Colon (tissue), 2 donors: ENCODE results near the gene NUDT19.
"Not testable (repeated sequence)": the region's sequence is repeated elsewhere in the genome, so short reads cannot be mapped to it uniquely, and the experiment has no call there.

Source experiments
- FAIRE-seq: peaks from 2 replicates; lab custom pipeline; 2012; peaks lifted over from hg19 to GRCh38; lab: Jason Lieb, UNC
- donor health status: control.
- donor health status: control.

NUDT19 gene

DNA sequence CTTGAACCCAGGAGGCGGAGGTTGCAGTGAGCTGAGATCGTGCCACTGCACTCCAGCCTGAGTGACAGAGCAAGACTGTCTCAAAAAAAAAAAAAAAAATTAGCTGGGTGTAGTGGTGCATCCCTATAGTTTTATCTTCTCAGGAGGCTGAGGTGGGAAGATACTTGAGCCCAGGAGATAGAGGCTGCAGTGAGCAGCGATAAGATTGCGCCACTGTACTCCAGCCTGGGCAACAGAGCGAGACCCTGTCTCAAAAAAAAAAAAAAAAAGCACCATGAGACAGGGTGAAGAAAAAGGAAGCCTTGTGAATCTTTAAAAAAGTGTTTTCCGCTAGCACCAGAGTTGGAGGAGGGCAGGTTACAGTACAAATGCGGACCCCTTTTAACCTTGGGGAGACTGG, 24.6 kb downstream of the NUDT19 start:
- FAIRE-seq, result not testable (repeated sequence)

DNA sequence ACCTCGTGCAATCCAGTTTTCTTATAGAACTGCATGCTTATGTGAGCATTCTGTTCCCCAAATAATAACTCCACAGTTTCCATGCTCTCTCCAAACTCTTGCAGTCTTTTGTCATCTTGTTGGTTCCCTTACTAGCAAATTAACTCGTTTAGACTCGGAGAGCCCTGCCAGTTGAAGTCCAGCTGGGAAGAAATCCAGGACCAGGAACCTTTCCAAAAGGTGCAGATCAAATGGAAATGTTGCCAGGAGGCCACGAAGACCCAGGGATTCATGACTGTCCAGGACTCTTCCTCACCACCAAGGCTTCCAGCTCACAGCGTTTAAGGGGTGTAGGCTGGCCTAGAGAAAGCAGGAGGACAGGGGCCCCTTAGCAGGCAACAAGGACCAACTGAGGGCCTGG, 25.9 kb downstream of the NUDT19 start:
- no peak for FAIRE-seq

DNA sequence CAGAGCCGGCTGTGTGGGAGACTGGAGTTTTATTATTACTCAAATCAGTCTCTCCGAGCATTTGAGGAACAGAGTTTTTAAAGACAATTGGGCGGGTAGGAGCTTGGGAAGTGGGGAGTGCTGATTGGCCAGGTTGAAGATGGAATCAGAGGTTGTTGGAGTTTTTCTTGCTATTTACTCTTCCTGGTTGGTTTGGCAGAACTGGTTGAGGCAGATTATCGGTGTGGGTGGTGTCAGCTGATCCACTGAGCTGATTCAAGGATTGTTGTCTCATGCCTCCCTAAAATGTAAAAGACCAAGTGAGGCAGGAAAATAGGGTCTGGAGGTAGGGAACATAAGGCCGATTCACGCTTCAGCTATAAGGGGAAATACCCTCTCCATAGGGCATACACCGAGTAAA, 26.7 kb downstream of the NUDT19 start:
- FAIRE-seq, result no peak

DNA sequence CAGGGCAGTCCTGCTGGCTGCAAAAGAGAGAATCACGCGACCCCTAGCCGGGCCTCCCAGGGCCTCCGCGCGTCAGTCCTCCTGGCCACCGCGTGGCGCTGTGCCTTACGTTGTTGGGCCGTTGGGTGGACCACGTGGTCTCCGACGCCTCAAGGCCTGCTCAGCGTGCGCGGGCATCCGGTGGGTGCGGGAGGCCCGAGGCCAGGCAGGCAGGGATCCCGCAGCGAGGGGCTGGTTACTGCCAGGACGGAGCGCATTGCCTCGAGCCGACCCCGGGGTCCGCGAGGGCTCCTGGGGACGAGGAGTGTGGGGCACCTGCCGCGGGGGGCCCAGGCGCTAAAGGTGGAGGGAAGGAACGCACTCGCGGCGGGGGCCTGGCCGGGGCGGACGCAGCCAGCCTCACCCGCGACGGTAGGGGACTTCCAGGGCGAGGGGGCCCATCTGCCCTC, 28.0 kb downstream of the NUDT19 start, which contains the start of gene TDRD12:
TDRD12 (plus strand) TSS at position 157 of the 449 bp plus-strand sequence. CDS start 306 bp downstream, outside the sequence.
- no peak for FAIRE-seq

DNA sequence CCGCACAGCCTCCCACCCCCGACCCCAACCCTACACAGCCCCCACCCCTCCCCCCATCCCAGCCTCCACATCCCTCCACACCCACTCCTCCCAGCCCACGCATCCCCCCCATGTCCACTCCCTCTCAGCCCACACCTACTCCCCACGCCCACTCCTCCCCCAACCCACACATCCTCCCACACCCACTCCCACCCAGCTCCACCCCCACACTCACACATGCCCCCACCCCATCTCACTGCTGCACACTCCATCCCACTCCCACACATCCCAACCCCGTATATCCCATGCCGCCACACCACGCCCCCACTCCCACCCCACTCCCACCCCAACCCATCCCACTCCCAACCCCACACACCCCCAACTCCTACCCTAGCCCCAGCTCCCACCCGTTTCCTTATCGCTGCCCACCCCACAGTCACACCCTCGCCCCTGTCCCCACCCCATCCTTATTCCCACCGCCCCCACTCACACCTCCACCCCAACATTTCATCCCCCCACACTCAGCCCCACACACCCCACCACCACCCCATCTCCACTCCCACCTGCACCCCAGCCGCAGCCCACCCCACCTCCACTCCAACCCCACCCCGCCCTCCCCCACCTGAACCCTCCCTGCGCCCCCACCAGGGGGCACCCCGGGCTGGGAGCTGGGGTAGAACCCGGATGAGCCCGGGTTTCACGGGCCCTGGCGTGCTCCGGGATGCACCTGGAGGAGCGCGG, 28.8 kb downstream of the NUDT19 start:
- no peak for FAIRE-seq

DNA sequence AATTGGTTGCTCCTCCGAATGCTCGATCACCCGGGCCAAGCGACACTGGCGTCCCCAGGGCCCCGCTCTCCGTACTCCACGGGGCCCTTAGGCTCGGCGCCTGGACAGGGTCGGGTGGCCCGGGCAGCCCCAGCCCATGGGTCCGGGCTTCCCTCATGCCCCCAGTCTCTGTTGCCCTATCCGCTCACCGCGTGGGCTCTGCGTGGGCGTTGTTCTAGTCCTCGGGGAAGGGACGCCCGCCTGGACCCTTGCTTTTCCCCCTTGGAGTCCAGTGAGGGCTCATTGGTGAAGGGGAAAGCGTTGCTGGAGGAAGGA, 29.3 kb downstream of the NUDT19 start:
- FAIRE-seq, result no peak

DNA sequence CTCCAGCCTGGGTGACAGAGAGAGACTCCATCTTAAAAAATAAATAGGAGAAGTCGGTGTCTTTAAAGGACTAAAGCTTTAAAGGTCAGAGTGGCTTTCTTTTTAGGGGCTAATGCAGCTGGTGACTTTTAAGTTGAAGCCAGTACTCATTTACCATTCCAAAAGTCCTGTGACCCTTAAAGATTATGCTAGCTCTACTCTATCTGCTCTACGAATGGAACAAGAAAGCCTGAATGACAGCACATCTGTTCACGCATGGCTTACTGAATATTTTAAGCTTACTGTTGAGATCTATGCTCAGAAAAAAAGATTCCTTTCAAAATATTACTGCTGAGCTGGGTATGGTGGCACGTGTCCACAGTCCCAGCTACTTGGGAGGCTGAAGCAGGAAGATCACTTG, 44.3 kb downstream of the NUDT19 start:
- no peak for FAIRE-seq

DNA sequence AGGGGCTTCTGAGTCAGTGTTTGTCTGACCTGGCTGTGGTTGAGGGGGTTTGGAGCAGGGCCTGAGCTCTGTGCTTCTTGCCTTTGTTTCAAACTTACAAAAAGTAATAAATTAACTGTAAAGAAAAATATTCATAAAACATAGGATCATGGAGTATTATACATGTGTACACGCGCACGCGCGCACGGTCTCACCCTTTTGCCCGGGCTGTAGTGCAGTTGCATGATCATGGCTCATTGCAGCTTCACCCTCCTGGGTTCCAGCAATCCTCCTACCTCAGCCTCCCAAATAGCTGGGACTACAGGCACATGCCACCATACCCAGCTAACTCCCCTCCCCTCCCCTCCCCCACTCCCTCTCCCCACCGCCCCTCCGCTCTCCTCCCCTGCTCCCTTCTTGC, 51.4 kb downstream of the NUDT19 start:
- no peak for FAIRE-seq

DNA sequence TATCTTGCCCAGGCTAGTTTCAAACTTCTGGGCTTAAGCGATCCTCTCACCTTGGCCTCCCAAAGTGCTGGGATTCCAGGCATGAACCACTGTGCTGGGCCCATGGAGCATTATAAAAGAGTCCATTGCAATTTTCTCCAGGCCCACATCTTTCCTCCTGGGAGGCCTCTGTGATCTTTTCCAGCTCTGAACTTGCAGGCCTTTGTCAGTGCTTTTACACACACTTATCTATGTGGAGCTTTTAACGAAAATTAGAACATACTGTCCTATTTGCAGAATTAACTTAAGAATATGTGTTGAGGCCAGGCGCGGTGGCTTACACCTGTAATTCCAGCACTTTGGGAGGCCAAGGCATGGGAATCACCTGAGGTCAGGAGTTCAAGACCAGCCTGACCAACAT, 51.8 kb downstream of the NUDT19 start:
- FAIRE-seq, result no peak

DNA sequence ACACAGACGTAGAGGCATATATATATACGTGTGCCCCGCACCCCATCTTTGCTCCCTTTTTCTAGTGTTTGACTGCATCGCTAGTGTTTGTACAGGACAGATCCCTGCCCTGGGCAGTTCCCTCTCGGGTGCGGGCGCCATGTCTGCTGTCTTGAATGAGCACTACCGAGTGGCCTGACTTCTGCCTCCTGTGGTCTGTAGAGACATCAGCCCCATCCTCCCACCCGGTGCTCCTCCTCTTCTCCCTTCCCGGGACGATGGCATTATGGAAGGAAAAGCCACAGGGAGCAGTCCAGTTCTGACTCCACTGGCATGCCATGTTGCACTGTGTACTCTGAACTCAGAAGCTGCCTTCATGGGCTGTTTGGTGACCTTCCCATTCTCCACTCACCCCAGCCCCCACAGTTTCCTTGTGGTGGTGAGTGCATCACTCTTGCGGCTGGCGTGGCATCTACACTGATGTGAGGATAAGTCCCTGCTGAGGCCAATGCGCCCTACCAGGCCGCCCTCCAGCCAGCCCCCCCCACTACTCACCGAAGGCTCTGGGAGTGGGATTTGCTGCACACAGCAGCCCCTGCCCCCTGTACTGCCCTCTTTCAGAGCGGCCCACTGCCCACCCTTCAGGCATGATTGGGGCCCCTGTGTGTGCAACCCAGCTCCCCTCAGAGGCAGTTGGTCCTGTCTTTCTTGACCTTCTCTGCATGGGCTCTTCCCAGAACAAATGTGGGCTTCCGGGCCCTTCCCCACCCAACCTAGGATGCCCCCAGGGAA, 53.1 kb downstream of the NUDT19 start:
- FAIRE-seq, result no peak

DNA sequence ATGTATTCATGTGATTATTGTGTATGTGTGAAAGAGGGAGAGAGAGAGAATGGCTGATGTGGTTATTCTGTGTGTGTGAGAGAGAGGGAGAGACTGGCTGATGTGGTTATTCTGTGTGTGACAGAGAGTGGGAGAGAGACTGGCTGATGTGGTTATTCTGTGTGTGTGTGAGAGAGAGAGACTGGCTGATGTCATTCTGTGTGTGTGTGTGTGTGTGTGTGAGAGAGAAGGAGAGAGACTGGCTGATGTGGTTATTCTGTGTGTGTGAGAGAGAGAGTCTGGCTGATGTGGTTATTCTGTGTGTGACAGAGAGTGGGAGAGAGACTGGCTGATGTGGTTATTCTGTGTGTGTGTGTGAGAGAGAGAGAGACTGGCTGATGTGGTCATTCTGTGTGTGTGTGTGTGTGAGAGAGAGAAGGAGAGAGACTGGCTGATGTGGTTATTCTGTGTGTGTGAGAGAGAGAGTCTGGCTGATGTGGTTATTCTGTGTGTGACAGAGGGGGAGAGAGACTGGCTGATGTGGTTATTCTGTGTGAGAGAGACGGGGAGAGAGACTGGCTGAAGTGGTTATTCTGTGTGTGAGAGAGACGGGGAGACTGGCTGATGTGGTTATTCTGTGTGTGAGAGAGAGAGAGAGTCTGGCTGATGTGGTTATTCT, 54.1 kb downstream of the NUDT19 start:
- not testable (repeated sequence) for FAIRE-seq

DNA sequence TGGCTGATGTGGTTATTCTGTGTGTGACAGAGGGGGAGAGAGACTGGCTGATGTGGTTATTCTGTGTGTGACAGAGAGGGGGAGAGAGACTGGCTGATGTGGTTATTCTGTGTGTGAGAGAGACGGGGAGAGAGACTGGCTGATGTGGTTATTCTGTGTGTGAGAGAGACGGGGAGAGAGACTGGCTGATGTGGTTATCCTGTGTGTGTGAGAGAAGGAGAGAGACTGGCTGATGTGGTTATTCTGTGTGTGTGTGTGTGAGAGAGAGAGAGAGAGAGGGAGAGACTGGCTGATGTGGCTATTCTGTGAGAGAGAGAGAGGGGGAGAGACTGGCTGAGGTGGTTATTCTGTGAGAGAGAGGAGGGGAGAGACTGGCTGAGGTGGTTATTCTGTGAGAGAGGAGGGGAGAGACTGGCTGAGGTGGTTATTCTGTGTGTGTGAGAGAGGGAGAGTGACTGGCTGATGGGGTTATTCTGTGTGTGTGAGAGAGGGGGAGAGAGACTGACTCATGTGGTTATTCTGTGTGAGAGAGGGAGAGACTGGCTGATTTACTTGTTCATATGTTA, 55.1 kb downstream of the NUDT19 start:
- FAIRE-seq, result not testable (repeated sequence)

DNA sequence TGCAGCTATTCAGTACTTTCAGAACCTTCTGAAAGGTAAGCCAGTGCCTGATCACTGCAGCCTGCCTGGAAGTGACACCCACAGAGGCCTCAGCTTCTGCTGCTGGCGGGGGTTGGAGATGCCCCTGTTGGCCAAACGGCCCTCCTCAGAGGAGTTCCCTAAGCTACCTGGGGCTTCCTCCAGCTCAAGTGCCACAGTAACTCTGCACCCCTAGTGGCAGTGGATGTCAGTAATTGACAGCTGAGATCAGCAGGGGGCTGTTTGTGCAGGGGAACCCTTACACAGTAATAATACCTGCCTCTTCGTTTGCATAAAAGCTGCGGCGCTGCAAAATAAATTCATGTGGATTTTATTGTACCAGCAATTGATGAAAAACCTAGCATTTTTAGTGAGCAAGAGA, 56.9 kb downstream of the NUDT19 start:
- no peak for FAIRE-seq

DNA sequence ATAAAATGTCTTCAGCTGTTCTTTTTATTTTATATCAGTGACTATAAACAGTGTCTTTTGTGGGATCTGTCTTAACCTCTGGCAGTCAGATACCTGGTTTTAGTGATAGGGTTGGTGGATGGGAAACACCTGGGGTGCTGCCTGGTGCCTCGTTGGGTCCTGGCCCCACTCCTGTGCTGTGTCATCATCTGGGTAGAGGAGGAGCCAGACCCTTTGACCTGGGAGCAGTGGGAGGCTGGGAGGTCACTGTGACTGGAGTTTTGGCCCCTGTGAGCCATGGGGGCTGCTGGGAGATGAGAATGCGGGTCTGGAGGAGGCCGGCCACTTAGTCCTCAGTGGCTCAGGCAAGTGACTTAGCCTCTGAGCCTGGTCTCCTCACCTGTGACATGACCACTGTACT, 57.3 kb downstream of the NUDT19 start:
- FAIRE-seq, result no peak

DNA sequence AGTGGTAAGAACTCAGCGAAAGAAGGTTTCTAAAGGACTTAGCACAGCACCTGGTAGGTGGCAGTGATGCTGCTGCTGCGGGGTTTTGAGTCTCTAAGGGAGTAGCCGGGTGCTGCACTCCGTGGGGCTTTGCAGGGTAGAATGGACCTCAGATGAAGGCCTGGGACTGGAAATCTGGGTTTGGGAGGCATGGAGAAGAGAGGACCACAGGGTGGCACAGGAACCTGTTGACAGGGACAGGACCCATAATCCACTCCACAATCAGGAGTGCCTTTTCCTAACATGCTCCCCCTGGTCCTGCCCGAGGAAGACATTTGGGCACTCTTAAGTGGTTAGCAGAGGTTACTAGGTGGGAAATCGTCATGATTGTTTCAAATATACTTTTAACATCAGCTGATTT, 57.7 kb downstream of the NUDT19 start:
- FAIRE-seq, result no peak

DNA sequence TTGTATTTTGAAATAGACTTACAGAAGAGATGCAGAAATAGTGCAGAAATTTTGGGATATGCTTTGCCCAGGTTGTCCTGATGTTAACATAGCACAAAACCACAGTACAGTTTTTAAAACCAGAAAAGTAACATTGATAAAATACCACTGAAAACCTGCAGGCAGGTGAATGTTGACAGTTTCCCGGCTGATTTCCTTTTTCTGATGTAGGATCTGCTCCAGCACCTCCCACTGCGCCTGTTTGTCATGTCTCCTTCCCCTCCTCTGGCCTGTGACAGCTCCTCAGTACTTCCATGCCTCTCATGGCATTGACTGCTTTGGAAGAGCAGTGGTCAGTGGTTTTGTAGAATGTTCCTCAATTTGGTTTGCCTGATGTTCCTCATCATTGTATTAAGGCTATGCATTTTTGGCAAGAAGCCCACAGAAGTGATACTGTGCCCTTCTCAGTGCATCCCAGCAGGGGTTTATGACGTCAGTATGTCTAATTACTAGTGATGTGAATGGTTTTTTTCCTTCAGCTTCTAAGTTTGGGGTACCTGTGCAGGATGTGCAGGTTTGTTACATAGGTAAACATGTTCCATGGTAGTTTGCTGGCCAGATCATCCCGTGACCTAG, 58.9 kb downstream of the NUDT19 start:
- FAIRE-seq, result no peak

DNA sequence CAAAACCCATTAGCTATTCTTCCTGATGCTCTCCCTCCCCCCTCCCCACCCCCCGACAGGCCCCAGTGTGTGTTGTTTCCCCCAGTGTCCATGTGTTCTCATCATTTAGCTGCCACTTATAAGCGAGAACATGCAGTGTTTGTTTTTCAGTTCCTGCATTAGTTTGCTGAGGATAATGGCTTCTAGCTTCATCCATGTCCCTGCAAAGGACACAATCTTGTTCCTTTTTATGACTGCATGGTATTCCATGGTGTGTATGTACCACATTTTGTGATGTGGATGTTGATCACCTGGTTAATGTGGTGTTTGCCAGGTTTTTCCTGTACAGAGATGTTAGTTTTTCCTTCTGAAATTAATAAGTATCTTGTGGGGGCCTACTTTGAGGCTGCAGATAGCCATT, 59.4 kb downstream of the NUDT19 start:
- FAIRE-seq, result no peak

DNA sequence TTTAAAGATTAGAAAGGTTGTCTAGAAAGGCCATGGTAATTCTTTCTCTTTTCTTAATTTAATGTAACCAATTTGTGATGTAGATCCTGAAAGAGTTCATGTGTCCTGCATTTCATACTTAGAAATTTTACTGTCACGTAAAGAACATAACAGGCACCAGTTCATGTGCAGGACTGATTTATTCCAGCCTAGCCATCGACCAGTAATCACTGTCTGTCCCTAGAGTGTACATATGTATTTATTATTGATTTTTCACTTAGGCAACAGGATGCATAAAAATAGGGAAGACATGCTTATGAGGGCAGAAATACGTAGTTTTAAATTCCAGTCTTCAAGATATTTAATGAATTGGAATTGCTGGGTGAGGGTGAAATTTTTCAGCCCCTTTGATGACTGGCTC, 65.6 kb downstream of the NUDT19 start:
- FAIRE-seq, result no peak
